GM12865 (cell line): ENCODE data around the gene PHLDA3.

Source experiments
- DNase-seq: peaks from one replicate; pipeline ENCODE4 v3.0.0; 2010; ENCODE audit warnings: low read depth
- H3K4me3 ChIP-seq: 2 replicates; pipeline ENCODE4 v1.5.1; 2011; ENCODE audit warnings: mild to moderate bottlenecking, low read depth, low read length, control low read depth
- CTCF ChIP-seq: IDR thresholded peaks from 2 replicates; pipeline ENCODE4 v1.5.1; 2011; ENCODE audit warnings: low read length, control low read depth, low read depth, inconsistent platforms; ENCODE audit not compliant: insufficient read depth; ENCODE audit errors: missing control alignments

The PHLDA3 gene

GRCh38 chr1:201447903-201448871 is 20.8 kb downstream of the PHLDA3 start:
- TF ChIP-seq CTCF = peak; percentile 93
- no peak overlapping the region for H3K4me3 ChIP-seq
- DNase-seq = peak; percentile 87

GRCh38 chr1:201445310-201445709 is 23.7 kb downstream of the PHLDA3 start:
- TF ChIP-seq CTCF = no peak
- H3K4me3 ChIP-seq = no peak overlapping the region
- no peak for DNase-seq

- no peak overlapping the region for H3K4me3 ChIP-seq
- TF ChIP-seq CTCF = no peak
- DNase-seq = no peak
These were observed 24.2 kb downstream of the PHLDA3 start for GRCh38 chr1:201444792-201445191.

GRCh38 chr1:201443747-201444146 is 25.2 kb downstream of the PHLDA3 start:
- DNase-seq = no peak
- no peak for TF ChIP-seq CTCF
- H3K4me3 ChIP-seq = no peak overlapping the region

- H3K4me3 ChIP-seq = no peak overlapping the region
- no peak for TF ChIP-seq CTCF
- no peak for DNase-seq
These were observed 32.0 kb downstream of the PHLDA3 start for GRCh38 chr1:201436969-201437368.

GRCh38 chr1:201436393-201436792 is 32.6 kb downstream of the PHLDA3 start:
- no peak for TF ChIP-seq CTCF
- no peak for DNase-seq
- H3K4me3 ChIP-seq = no peak overlapping the region
